Measurements from ENCODE around the gene PSMA3.

DNA sequence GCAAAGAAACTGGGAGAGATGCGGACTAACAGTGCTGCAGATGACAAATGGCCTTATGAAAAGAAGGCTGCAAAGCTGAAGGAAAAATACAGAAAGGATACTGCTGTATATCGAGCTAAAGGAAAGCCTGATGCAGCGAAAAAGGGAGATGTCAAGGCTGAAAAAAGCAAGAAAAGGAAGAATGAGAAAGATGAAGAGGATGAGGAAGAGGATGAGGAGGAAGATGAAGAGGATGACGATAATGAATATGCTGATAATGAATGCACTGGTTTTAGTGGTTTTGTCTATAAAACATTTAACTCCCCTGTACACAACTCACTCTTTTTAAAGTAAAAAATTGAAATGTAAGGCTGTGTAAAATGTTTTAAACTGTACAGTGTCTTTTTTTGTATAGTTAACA, 40.5 kb downstream of the PSMA3 start:
- TF ChIP-seq, protein P1, sequence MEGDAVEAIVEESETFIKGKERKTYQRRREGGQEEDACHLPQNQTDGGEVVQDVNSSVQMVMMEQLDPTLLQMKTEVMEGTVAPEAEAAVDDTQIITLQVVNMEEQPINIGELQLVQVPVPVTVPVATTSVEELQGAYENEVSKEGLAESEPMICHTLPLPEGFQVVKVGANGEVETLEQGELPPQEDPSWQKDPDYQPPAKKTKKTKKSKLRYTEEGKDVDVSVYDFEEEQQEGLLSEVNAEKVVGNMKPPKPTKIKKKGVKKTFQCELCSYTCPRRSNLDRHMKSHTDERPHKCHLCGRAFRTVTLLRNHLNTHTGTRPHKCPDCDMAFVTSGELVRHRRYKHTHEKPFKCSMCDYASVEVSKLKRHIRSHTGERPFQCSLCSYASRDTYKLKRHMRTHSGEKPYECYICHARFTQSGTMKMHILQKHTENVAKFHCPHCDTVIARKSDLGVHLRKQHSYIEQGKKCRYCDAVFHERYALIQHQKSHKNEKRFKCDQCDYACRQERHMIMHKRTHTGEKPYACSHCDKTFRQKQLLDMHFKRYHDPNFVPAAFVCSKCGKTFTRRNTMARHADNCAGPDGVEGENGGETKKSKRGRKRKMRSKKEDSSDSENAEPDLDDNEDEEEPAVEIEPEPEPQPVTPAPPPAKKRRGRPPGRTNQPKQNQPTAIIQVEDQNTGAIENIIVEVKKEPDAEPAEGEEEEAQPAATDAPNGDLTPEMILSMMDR (IDR thresholded peaks at IDR 0.05), result no peak
- no peak for TF ChIP-seq POLR2A (IDR thresholded peaks at IDR 0.05)

Measured in uterus (tissue), 2 donors.